GM19240 (cell line): ENCODE data around the gene PTPRN2.

Source experiments
- DNase-seq: peaks from one replicate; pipeline ENCODE4 v3.0.0; 2011; ENCODE audit warnings: low spot score; ENCODE audit not compliant: insufficient read length

The PTPRN2 gene

DNA sequence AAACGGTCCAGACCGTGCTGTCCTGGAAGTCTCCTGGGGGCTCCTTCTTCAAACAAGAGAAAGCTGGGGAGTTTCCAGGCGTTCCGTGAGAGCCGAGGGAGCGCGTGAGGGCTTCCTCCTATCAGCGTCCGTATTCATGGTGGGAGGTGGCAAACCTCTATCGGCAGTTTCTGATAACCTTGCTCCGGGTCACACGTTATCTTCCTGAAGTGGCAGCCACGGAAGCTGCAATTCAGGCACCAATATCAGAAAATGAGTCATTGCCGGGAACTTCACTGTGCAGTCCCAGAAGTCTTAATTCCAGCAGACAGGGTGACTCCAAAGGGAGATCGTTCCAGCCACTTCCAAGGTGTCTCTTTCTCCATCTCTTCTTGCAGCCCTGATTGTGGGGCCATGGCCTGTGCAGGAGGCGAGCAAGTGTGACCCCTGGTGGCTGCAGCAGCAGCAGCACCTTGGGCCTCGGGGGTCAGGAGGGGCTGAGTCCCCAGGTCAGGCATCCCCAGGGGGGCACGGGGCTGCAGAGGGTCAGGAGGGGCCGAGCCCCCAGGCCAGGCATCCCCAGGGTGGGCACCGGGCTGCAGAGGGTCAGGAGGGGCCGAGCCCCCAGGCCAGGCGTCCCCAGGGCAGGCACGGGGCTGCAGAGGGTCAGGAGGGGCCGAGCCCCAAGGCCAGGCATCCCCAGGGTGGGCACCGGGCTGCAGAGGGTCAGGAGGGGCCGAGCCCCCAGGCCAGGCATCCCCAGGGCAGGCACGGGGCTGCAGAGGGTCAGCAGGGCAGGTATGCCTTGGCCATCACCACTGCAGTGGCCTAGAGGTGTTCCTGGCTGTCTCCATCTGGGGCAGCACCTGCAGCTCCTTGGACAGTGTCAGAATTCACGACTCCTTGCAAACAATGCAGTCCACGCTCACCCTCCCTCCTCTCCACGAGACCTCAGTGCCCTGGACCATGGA is 712.1 kb downstream of the PTPRN2 start:
- no peak for DNase-seq

GRCh38 chr7:157874870-157875229 is 712.8 kb downstream of the PTPRN2 start:
- DNase-seq: no peak

GRCh38 chr7:157874208-157874816 is 713.3 kb downstream of the PTPRN2 start:
- no peak for DNase-seq

- no peak for DNase-seq
Observed at GRCh38 chr7:157873664-157874063, 714.0 kb downstream of the PTPRN2 start.

DNA sequence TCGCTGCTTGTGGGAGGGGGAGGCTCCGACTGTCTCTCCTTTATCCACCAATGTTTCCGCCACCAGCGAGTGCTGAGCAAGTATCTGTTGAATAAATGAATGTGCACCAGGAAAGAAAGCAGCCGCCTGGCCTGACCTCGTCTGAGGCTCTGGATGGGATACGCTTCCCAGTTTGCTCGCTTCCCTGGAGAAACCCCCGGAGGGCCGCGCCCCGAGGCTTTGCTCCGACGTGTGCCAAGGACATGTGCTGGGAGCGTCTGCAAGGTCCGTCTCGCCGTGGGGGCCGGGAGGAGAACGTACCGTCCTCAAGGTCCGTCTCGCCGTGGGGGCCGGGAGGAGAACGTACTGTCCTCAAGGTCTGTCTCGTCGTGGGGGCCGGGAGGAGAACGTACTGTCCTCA is 714.4 kb downstream of the PTPRN2 start:
- DNase-seq: no peak

DNA sequence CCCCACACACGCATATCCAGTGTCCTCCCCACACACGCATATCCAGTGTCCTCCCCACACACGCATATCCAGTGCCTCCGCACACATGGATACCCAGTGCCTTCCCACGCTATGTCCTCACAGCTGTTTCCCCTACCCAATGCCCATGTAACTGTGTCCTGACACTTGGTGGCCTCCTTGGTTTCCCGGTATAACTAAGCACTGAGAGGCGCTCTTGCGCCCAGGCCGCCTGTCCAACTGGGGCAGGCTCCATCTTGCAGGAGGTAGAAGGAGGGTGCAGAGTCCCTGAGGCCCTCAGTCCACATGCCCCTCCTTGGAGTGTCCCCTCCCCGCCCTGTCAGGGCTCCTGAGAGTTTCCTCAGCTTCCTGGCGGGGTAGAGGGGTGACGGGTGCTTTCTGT is 715.2 kb downstream of the PTPRN2 start:
- no peak for DNase-seq

GRCh38 chr7:157871681-157872080 is 715.9 kb downstream of the PTPRN2 start:
- DNase-seq: no peak

DNA sequence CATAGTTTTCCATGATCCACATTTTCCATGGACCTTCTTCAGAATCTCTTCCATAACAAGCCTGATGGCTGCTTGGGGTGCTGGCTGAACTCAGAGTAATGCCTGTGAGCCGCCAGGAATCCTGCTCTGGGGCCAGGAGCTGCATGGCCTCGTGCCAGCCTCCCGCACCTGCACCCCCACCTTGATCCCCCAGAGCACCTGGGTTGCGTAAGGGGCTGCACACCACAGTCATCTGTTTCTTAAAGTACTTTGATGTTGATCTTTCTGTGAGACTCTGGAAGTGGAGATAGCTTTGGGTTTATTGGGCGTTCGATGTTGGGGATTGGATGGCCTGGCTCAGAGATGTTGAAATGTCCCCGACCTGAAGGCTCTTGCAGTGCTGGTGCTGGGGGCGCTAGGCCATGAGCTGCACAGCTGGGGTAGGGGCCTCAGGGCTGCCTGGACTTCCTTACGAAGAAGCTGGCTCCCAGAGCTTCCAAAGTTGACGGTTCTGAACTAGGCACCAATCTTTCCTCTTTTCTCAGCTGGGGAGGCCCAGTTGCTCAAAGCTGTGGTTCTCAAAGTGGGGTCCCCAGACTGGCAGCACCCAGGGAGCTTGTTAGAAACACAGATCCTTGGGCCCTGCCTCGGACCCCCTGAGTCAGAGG is 716.9 kb downstream of the PTPRN2 start:
- DNase-seq: no peak

DNA sequence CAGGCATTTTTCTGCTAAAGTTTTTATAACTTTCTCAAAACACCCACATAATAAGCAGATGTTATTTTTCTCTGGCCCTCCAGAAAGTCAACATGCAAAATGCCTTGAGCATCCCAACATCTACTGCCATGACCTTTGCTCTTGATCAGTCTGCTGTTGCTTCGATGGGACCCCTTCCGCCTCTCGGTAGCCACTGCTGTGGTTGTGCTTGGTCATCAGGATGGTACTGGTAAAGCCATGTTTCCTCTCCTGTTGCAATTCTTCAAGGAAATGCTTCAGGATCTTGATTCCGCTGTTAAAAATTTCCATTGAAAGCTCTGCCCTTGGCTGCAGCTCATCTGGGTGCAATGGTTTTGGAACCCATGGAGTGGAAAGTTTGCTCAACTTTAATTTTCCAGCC is 717.8 kb downstream of the PTPRN2 start:
- DNase-seq: no peak

DNA sequence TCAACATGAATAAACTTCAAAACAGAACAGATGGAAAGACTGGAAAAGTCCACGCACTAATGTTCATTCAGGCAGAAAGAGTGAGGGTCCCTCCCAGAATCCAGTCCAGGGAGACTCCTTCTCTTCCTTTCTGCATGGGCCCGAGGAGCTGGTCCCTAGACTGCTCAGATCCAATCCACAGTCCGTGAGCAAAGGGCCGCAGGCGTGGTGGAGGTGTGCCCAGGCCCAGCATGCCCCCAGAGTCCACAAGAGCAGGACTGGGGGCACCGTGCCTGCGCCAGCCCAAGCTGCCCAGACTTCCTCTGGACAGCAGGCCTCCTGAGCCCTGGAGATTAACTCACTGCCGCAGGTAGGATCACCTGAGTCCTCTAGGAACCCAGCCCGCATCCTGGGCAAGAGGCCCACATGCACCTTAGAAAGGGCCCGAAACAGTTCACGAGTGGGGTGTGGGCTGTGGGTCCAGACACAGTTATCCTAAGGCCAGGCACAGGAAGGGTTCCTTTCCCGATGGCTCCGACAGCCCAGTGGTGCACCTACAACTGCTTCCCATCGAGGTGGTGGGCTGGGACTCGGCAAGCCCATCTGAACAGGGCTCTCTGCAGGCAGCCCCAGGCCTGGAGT is 719.8 kb downstream of the PTPRN2 start:
- no peak for DNase-seq

- no peak for DNase-seq
Observed at GRCh38 chr7:157866336-157866924, 721.2 kb downstream of the PTPRN2 start.

DNA sequence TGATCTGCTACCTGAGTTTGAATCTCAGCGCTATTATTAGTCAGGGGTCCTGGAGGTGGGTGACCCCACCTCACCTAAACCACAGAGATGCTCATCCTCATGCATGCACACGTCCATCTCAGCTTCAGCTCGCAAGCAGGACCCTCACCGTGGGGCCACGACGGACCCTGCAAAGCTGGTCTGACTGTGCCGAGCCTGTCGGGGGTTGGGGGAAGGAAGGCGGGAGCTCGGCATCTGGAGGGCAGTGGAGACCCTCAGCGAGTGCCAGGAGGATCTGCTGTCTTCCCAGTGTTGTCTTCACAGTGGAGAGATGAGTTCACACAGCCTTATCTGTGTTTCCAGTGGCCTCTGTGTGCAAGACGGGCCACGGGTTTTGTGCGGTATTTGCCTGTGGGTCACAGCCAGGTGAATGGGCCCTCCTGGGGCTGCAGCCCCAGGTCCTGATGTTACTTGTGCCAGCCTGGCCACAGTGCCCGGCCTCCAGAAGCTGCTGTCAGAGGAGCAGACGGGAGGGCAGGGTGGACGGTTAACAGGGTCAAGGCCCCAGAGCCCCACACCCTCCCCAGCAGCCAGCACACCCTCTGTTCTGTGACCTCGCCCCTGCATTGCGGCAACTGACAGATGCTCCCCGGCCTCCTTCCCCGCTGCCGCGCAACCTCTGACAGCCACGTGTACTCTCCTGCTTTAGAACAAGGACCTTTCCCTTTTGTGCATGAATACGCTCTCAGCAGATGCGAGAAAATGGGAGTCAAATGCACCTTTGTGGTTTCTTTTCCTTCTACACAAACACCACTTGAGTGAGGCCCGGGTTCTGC is 722.1 kb downstream of the PTPRN2 start:
- DNase-seq: no peak

GRCh38 chr7:157864911-157865310 is 722.7 kb downstream of the PTPRN2 start:
- DNase-seq: no peak

GRCh38 chr7:157863906-157864810 is 723.5 kb downstream of the PTPRN2 start:
- no peak for DNase-seq

- no peak for DNase-seq
Observed at GRCh38 chr7:157863176-157863575, 724.4 kb downstream of the PTPRN2 start.

- no peak for DNase-seq
Observed at GRCh38 chr7:157862731-157863130, 724.9 kb downstream of the PTPRN2 start.

- no peak for DNase-seq
Observed at GRCh38 chr7:157861551-157861950, 726.1 kb downstream of the PTPRN2 start.

- DNase-seq: no peak
Observed at GRCh38 chr7:157861031-157861491, 726.6 kb downstream of the PTPRN2 start.

DNA sequence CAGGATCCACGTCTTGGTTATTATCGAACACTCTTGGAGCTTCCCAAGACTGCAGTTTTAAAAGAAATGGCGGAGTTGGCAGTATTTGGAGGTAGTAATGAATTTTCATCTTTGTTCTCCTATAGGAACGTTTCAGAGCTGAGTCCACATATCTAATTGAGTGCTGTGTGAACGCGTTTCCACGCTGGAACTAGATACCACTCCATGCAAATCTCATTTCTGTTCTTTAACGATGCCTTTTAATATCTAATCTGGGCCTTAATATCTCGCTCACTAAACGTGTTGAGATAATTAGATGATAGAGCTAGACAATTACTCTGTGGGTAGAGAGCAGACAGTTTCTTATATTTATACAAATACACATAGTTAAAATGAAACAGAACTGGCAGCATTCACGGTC is 727.2 kb downstream of the PTPRN2 start:
- DNase-seq: no peak

DNA sequence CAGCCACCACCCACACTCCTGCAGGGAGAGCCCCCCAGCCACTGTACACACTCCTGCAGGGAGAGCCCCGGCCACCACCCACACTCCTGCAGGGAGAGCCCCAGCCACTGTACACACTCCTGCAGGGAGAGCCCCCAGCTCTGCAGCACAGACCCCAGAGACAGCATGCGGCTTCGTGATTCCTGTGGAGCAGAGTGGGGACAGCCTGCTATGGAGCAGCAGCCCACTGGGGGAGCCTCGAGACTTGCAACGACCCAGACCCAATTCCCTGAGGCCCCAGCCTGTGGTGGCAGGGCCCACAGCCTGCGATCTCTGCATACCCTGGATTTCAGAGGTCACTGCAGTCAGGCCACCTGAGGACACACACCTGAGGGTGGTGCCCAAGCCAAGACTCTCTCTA is 727.7 kb downstream of the PTPRN2 start:
- DNase-seq: no peak
